Measurements from ENCODE around the gene NINJ2.
"Not testable (repeated sequence)": the region's sequence is repeated elsewhere in the genome, so short reads cannot be mapped to it uniquely, and the experiment has no call there.

The NINJ2 gene, protein sequence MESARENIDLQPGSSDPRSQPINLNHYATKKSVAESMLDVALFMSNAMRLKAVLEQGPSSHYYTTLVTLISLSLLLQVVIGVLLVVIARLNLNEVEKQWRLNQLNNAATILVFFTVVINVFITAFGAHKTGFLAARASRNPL

GRCh38 chr12:663293-663871, at the start of gene NINJ2:
TSS of gene NINJ2 (minus strand) at chr12:663445. CDS start at chr12:663360, 85 bp downstream.
- DNase-seq, result peak; percentile 53

DNA sequence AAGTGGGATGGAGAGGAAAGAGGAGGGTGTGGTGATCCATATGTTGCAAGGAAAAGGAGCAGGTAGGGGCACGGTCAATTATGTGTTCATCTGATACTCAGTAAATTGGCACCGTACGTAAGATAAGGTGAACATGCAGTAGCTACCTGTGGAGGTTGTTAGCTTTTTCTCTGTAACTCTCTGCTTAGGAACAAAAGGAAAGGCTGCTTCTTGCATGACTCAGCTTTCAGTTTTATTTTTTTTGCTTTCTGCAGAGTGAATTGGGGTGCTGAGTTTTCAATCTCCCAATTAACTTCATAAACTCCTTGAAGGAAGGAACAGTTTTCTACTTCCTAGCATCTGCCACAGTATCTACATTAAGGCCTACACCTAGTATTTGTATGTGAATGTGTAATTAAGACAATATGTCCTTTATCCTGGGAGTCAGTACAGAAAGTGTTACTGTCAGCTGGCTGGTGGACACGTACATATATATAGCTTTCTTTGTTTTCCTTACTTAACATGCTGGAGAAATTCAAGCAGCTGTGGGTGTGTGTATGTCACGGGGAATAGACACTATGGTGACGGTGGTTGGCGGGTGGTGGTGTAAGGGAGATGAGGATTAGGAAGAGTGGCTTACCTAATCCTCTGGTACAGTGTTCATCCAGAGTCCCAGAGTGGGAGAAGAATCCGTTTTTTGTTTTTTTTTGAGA, 49.1 kb upstream of the NINJ2 start:
- no peak for DNase-seq

DNA sequence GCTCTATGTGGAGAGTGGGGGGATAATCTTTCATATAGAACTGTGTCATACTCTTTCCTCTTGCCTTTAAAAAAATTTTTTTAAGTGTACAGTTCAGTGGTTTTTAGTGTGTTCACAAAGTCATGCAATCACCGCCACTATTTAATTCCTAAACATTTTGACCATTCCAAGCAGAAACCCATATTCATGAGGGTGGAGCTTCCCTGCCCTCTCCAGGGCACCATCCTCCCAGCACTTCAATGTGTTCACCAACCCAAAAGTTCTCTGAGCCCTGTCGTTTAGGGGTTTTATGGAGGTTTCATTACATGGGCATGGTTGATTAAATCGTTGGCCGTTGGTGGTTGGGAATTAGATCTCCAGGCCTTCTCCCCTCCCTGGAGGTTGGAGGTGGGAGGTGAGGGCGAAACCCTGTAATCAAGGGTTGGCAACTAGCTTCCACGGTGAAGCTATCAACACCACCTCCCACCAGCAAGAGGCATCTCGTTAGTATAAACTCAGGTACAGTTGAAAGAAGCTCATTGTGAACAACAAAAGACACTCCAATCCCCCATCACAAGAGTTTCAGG, 46.3 kb upstream of the NINJ2 start:
- no peak for DNase-seq

DNA sequence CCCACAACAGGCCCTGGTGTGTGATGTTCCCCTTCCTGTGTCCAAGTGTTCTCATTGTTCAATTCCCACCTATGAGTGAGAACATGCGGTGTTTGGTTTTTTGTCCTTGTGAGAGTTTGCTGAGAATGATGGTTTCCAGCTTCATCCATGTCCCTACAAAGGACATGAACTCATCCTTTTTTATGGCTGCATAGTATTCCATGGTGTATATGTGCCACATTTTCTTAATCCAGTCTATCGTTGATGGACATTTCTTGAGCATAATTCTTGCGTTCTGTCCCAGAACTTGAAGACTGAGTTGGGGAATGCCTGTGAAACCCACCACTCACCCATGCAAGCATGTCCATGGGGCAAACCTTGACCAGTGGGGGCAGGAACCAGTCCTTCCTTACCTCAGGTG, 44.8 kb upstream of the NINJ2 start:
- not testable (repeated sequence) for DNase-seq

DNA sequence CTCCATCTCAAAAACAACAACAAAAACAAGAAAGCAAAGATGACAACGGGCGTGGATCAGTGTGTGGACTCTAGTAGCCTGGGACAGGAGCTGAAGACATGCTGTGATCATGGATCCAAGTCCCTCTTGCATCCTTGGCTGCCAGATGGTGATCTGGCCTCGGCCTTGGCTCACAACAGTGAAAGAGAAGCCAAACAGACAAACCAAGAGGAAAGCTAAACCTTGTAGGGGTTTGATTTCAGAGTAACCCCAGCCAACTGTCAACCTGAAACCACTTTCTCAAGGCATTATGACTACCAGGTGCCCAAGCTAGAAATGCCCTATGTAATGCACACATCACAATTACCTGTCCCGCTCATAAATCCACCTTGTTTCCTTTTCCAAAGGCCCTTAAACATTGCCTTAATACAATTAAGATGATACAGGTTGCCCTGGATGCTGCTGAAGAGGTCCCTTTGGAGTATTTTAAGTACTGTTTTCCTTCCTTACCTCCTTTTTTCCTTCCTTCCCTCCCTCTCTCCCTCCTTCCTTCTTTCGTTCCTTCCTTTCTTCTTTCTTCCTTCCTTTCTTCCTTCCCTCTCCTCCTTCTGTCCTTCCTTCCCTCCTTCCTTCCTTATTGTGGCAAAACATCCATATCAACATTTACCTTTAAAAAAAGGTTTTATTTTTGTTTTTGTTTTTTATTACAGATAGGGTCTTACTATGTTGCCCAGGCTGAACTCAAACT, 41.4 kb upstream of the NINJ2 start:
- DNase-seq, result no peak

GRCh38 chr12:701896-702539, 38.8 kb upstream of the NINJ2 start:
- DNase-seq, result peak; percentile 22

DNA sequence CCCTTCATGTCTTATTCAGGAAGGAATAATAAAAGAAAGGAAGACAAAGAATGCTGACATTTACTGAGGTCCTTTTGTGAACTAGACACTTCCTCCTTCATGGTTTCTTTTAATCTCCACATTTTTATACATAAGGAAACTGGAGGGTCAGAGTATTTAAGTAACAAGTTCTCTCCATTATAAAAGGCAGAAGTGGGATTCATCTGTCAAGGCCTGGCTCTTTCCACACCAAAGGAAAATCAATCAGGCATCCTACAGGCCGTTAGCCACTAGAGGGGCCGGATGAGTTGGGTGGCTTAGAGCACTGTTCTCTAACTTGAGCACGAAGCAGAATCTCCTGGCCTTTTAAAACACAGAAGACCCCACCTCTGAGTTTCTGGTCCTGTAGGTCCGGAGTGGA, 36.8 kb upstream of the NINJ2 start:
- peak; percentile 1 for DNase-seq

- DNase-seq, result peak; percentile 6
These were observed 35.0 kb upstream of the NINJ2 start for GRCh38 chr12:698222-698621.

- no peak for DNase-seq
These were observed 34.2 kb upstream of the NINJ2 start for GRCh38 chr12:697481-697880.

DNA sequence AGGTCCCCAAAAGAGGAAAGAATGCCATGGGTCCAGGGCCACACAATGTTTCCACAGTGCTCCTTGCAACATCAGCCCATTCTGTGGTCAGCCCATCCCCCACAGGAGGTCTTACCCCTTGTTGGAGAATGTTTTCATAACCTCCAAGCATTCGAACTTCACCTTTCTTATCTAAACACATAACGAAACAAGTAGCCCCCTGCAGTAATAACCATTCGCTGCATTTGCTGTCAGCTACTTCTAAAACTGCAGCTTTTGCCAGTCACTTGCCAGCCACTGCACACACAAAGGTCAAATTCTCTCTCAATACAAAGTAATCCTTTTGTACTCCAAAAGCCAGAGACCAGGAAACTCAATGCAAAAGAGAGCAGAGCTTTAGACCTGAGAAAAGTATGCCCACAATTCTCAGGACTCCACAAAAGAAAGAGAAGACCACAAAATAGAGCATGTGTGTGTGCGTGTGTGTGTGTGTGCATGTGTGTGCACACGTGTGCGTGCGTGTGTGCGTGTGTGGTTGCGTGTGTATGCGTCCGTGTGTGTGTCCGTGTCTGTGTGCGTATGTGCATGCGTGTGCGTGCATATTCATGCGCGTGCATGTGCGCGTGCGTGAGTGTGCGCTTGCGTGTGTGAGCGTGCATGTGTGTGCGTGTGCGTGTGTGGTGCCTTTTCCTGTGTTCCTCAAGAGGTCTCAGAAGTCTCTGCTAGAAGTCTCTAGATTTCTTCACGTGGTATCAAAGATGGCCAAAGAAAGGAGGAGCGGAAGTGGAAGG, 31.7 kb upstream of the NINJ2 start:
- no peak for DNase-seq

DNA sequence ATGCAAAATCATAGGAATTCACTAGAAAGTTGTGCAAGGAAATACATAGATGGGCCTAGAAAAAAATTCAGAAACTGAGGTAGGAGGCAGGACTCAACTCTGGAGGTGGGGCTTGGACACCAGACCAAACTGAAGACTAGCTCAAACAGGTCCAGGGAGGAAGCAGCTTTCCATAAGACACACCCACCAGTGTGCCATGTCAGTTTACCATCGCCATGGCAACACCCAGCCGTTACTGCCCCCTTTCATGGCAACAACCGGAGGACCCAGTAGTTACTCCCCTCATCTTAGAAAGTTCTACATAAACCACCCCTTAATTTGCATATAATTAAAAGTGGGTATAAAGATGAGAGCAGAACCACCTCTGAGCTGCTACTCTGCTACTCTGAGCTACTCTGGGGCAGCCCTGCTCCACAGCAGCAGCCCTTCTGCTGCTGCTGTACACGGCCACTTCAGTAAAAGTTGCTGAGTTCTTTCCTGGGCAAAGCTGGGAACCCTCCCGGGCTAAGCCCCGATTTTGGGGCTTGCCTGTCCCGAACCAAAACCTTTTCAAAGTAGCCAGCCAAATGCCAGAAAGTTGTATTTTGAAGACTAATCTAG, 30.8 kb upstream of the NINJ2 start:
- no peak for DNase-seq

DNA sequence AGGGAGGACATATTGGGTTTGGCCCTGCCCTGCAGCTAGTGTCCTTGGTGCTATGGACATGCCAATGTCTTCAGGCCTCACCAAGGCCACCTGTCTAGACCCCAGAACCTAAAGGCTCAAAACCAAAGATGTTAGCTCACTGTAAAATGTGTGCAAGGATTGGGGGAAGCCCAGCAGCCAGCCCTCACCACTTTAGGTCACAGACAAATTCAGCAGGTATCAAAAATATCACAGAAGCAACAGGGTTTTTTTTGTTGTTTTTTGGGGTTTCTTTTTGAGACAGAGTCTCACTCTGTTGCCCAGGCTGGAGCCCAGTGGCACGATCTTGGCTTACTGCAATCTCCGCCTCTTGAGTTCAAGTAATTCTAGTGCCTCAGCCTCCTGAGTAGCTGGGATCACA, 29.0 kb upstream of the NINJ2 start:
- DNase-seq, result no peak

- DNase-seq, result no peak
These were observed 27.2 kb upstream of the NINJ2 start for GRCh38 chr12:690466-690865.

DNA sequence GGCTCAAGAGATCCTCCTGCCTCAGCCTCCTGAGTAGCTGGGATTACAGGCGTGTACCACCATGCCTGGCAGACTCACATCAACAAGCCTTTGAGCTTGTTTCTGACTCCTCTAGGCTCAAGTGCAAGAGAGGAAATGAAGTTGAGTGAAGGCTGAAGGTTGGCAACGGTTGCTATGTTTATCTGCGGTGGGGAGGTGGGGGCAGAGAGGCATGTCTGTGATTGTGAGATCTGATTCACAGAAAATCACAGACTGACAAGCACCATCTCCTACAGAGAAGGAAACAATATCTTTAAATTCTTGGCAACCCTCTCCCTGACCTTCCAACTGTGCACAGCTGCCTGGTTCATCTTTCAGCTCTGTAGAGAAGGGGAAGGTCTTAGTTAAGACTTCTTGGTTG, 22.1 kb upstream of the NINJ2 start:
- peak; percentile 71 for DNase-seq

GRCh38 chr12:684416-684815, 21.2 kb upstream of the NINJ2 start:
- DNase-seq, result no peak

GRCh38 chr12:681568-682256, 18.5 kb upstream of the NINJ2 start:
- no peak for DNase-seq

DNA sequence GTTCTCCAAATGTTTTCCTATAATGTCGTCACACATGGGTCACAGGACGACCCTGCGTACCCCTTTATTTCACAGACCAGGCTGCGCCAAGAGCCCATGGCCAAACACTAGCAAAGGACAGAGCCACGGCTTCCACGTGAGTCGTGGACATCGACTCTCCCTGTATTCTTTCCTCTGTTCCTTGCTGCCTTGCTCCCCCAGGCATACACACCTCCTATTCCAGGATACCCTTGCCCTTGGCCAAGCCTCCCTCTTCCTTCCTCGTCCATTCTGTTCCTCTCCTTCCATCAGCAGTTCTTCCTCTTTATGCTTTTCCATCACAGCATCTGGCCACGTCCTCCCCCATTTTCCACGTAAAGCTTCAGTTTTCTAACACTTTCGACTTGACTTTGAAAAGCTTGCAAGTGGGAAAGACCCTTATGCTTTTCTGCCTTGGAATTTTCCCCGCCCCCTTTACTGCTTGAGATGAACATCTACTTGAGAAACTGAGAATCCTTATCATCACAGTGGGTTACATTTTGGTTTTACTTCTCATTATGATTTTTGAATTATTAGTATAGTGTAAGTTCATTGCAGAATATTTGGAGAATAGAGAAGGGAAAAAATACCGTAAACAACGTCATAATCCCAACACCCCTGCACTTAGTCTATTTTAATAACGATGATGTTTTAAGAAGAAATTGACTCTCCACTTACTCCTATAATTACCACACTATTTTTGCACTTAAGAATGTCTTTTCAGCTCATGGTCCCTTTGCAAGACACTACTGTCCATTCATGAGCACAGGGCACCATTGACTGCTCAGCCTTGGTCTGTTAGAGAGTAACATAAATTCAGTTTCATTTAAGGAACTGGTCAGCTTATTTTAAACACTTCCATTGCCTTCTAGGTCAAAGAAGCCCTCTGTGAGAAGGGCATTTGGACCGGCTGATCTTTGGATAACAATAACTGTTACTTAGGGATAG, 15.8 kb upstream of the NINJ2 start:
- no peak for DNase-seq

DNA sequence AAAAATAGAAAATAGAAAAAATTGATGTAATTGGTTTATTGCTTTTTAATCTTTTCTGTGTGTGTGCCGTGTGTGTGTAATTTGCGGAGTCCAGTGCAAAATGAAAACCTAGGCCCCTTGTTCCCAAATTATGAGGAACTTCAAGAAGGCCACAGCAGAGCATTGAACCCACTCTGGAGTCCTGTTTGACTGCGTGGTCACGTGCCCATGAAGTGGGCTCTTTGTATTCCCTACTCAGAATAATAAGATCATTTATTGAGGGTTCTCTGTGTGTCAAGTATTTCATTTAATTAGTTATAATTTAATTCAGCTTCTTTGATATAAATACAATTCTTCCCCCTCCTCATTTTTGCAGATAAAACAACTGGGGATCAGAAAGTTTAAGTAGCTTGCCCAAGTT, 12.3 kb upstream of the NINJ2 start:
- DNase-seq, result no peak

- peak; percentile 80 for DNase-seq
These were observed 11.1 kb upstream of the NINJ2 start for GRCh38 chr12:674272-674781.

DNA sequence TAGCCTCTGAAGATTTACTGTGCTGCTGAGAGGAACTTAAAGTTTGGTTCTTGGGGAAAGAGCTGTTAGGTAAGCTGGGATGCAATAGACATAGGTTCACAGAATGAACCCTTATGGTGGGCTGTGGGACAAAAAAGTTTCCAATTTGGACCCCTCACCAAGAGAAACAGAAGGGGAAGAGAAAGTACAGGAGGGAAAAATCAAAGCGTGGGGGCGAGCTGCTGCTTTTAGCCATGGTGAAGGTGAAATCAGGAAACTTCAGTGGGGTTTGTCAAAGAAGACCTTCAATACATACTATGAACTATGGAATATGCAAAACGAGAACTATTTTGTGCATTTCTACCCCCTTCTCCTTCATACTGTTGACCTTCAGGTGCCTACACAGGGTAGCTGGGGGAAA, 10.6 kb upstream of the NINJ2 start:
- DNase-seq, result no peak

Data from activated CD8-positive, alpha-beta memory T cell treated with anti-CD3 and anti-CD28 coated beads, Interleukin-2, amount 50 U/mL, for 48 hours (primary cell).